Immature natural killer cell (primary cell): Measurements from ENCODE around the gene ANKS6. TPM values are rescaled to one million over a fixed set of nuclear protein-coding genes. Genes with fewer than 3 reads are reported as not detected.
"Not testable (repeated sequence)": the region's sequence is repeated elsewhere in the genome, so short reads cannot be mapped to it uniquely, and the experiment has no call there.

Experiments
- DNase-seq, 3 donors: peaks; one replicate each; pipeline ENCODE4 v3.0.0; 2022; ENCODE audit warnings: mixed read lengths in 1 of 3
- H3K27ac Mint-ChIP-seq, 6 donors: one replicate each; pipeline ENCODE4 v1.8.0; 2020; ENCODE audit warnings: mixed read lengths in 6 of 6, mild to moderate bottlenecking in 5 of 6, inconsistent platforms in 4 of 6, moderate library complexity in 3 of 6
- H3K27me3 Mint-ChIP-seq, 3 donors: one replicate each; pipeline ENCODE4 v1.8.0; 2020 to 2021; ENCODE audit warnings: low read depth in 3 of 3, mild to moderate bottlenecking in 3 of 3, mixed read lengths in 3 of 3, moderate library complexity in 3 of 3, inconsistent platforms in 1 of 3
- H3K36me3 Mint-ChIP-seq, 3 donors: one replicate each; pipeline ENCODE4 v1.8.0; 2020; ENCODE audit warnings: mixed read lengths in 3 of 3, inconsistent platforms in 2 of 3, mild to moderate bottlenecking in 2 of 3
- H3K4me1 Mint-ChIP-seq, 2 donors: one replicate each; pipeline ENCODE4 v1.8.0; 2020; ENCODE audit warnings: inconsistent platforms in 2 of 2, mild to moderate bottlenecking in 2 of 2, mixed read lengths in 2 of 2, moderate library complexity in 1 of 2
- H3K4me3 Mint-ChIP-seq, 5 donors: one replicate each; pipeline ENCODE4 v1.8.0; 2020; ENCODE audit warnings: mild to moderate bottlenecking in 5 of 5, mixed read lengths in 5 of 5, inconsistent platforms in 3 of 5, moderate library complexity in 3 of 5
- H3K9me3 Mint-ChIP-seq, 6 donors: one replicate each; pipeline ENCODE4 v1.8.0; 2020; ENCODE audit warnings: mild to moderate bottlenecking in 6 of 6, mixed read lengths in 6 of 6, inconsistent platforms in 4 of 6, moderate library complexity in 3 of 6
- polyA plus RNA-seq, 3 donors: library from polyadenylated mRNA; unstranded; fragments of 300-500 nt; fragmentation: Illumina TruSeq; gene quantifications; one replicate each; pipeline ENCODE4 v1.2.3, GENCODE V29; 2021

ANKS6 gene
- polyA plus RNA-seq, 3 donors from 2014 or later: 2.6 to 3.7 (median 3.2) TPM

- DNase-seq: no peak
- no peak overlapping the region for H3K27ac Mint-ChIP-seq
- peaks cover 2 to 17% (median 4%) of the 10 kb centered on the region in 3 donors for H3K27me3 Mint-ChIP-seq
- no peaks in the 10 kb centered on the region for H3K4me1 Mint-ChIP-seq
- no peaks in the 10 kb centered on the region for H3K36me3 Mint-ChIP-seq
- H3K9me3 Mint-ChIP-seq: no peaks in the 10 kb centered on the region
- no peak overlapping the region for H3K4me3 Mint-ChIP-seq
These were observed 101.4 kb downstream of the ANKS6 start for GRCh38 chr9:98694943-98695342.

GRCh38 chr9:98692392-98692791, 104.0 kb downstream of the ANKS6 start:
- Mint-ChIP-seq H3K9me3 (no peaks in the 10 kb centered on the region), H3K4me3 (no peak overlapping the region), H3K4me1 (no peaks in the 10 kb centered on the region), H3K27ac (no peak overlapping the region), H3K27me3 (peaks cover 2 to 13% (median 4%) of the 10 kb centered on the region in 3 donors), H3K36me3 (no peaks in the 10 kb centered on the region)
- no peak for DNase-seq

GRCh38 chr9:98691890-98692289, 104.5 kb downstream of the ANKS6 start:
- DNase-seq: no peak
- no peak overlapping the region for H3K4me3 Mint-ChIP-seq
- H3K4me1 Mint-ChIP-seq: no peaks in the 10 kb centered on the region
- peaks cover 2 to 13% (median 4%) of the 10 kb centered on the region in 3 donors for H3K27me3 Mint-ChIP-seq
- no peaks in the 10 kb centered on the region for H3K36me3 Mint-ChIP-seq
- H3K9me3 Mint-ChIP-seq: no peaks in the 10 kb centered on the region
- H3K27ac Mint-ChIP-seq: no peak overlapping the region

- no peaks in the 10 kb centered on the region for H3K4me1 Mint-ChIP-seq
- no peak overlapping the region for H3K27ac Mint-ChIP-seq
- no peaks in the 10 kb centered on the region for H3K36me3 Mint-ChIP-seq
- no peak overlapping the region for H3K4me3 Mint-ChIP-seq
- DNase-seq: no peak
- no peaks in the 10 kb centered on the region for H3K9me3 Mint-ChIP-seq
- H3K27me3 Mint-ChIP-seq: peaks cover 0 to 8% (median 2%) of the 10 kb centered on the region in 3 donors
These were observed 105.7 kb downstream of the ANKS6 start for GRCh38 chr9:98690686-98691085.

GRCh38 chr9:98688710-98689495, 107.5 kb downstream of the ANKS6 start:
- Mint-ChIP-seq H3K4me1 (no peaks in the 10 kb centered on the region), H3K9me3 (no peaks in the 10 kb centered on the region)

GRCh38 chr9:98687911-98688310, 108.4 kb downstream of the ANKS6 start:
- no peaks in the 10 kb centered on the region for H3K9me3 Mint-ChIP-seq
- no peak for DNase-seq
- H3K36me3 Mint-ChIP-seq: no peaks in the 10 kb centered on the region
- no peak overlapping the region for H3K27ac Mint-ChIP-seq
- no peaks in the 10 kb centered on the region for H3K4me1 Mint-ChIP-seq
- no peak overlapping the region for H3K4me3 Mint-ChIP-seq
- peaks cover 0 to 2% (median 0%) of the 10 kb centered on the region in 3 donors for H3K27me3 Mint-ChIP-seq

More at GRCh38 chr9:98688710-98689495, 107.5 kb downstream of the ANKS6 start:
- no peak for DNase-seq
- H3K27me3 Mint-ChIP-seq: peaks cover 0 to 2% (median 0%) of the 10 kb centered on the region in 3 donors
- no peak overlapping the region for H3K4me3 Mint-ChIP-seq
- H3K36me3 Mint-ChIP-seq: no peaks in the 10 kb centered on the region
- H3K27ac Mint-ChIP-seq: no peak overlapping the region

- Mint-ChIP-seq H3K36me3 (no peaks in the 10 kb centered on the region), H3K4me1 (no peaks in the 10 kb centered on the region), H3K9me3 (no peaks in the 10 kb centered on the region), H3K27ac (no peak overlapping the region), H3K4me3 (no peak overlapping the region), H3K27me3 (peaks cover 0 to 2% (median 0%) of the 10 kb centered on the region in 3 donors)
- no peak for DNase-seq
These were observed 109.1 kb downstream of the ANKS6 start for GRCh38 chr9:98686961-98687855.

- H3K27ac Mint-ChIP-seq: not testable (repeated sequence)
These were observed 111.5 kb downstream of the ANKS6 start for GRCh38 chr9:98684816-98685215.

More at GRCh38 chr9:98684816-98685215, 111.5 kb downstream of the ANKS6 start:
- H3K4me3 Mint-ChIP-seq, H3K36me3 Mint-ChIP-seq, DNase-seq, H3K9me3 Mint-ChIP-seq, H3K27me3 Mint-ChIP-seq, H3K4me1 Mint-ChIP-seq: not testable (repeated sequence)

Other genes with a start within 250 kb of the ANKS6 start
- not detected for gene GABBR2, start 87.6 kb downstream of the ANKS6 start, polyA plus RNA-seq
- 1 to 10 TPM; 1.7 to 4.3 (median 4.2) TPM for gene GALNT12, start 11.1 kb upstream of the ANKS6 start, polyA plus RNA-seq
- gene COL15A1, start 147.4 kb upstream of the ANKS6 start, polyA plus RNA-seq: under 1 TPM; 0.36 to 0.85 (median 0.54) TPM